Thyroid gland (tissue), 4 donors: ENCODE results near the gene HPCAL1. TPM values are rescaled to one million over a fixed set of nuclear protein-coding genes. Genes with fewer than 3 reads are reported as not detected.
A peak's percentile ranks its signal among the peaks of the same experiment; 100 is the strongest.

Experiments
- DNase-seq, 2 donors: peaks; one replicate each; pipeline ENCODE4 v3.0.0-alpha.2; 2019
- H3K27ac ChIP-seq, 3 donors: fragments of 200-600 bp; sonication (generic); 1 replicate in 2 of 3; 2 replicates in 1 of 3; pipeline ENCODE4 v1.5.1; 2016 to 2019; ENCODE audit warnings: mild to moderate bottlenecking in 1 of 3, moderate library complexity in 1 of 3
- H3K27me3 ChIP-seq: fragments of 200-600 bp; sonication (generic); one replicate; pipeline ENCODE4 v1.5.1; 2019
- H3K36me3 ChIP-seq, 2 donors: fragments of 200-600 bp; sonication (generic); one replicate each; pipeline ENCODE4 v1.5.1; 2016 to 2019
- H3K4me1 ChIP-seq, 2 donors: fragments of 200-600 bp; sonication (generic); one replicate each; pipeline ENCODE4 v1.5.1; 2017 to 2019
- H3K4me3 ChIP-seq, 3 donors: fragments of 200-600 bp; sonication (generic); replicated peaks in 1 of 3; 1 replicate in 2 of 3; 2 replicates in 1 of 3; pipeline ENCODE4 v1.5.1; 2016; ENCODE audit warnings: mild to moderate bottlenecking in 1 of 3
- H3K9me3 ChIP-seq: fragments of 200-600 bp; sonication (generic); one replicate; pipeline ENCODE4 v1.5.1; 2017
- POLR2A ChIP-seq, 2 donors: fragments of 450-650 bp; IDR thresholded peaks; one replicate each; pipeline ENCODE4 v1.6.1; 2017; ENCODE audit warnings: antibody characterized with exemption in 2 of 2, mild to moderate bottlenecking in 2 of 2, moderate library complexity in 1 of 2
- WGBS, 2 donors: methylation state at CpG; one replicate each; pipeline ENCODE4 v1.1.5; 2017; 5-methylcytosine and 5-hydroxymethylcytosine counted together
- intact Hi-C: fragments of 100-400 bp; cut with DNase I; formaldehyde crosslinking; loops from one replicate; pipeline ENCODE4 v1.15.1; 2023
- total RNA-seq, 4 donors: library from RNA; depleted of rRNA; stranded (reverse); fragments of >200 nt; gene quantifications; one replicate each; pipeline ENCODE4 v1.2.3, GENCODE V29; 2016
- TF ChIP-seq, protein P1 (sequence below), 6 experiments: fragments of 200-600 bp in 3 of 6; fragments of 450-650 bp in 3 of 6; sonication (generic) in 3 of 6; IDR thresholded peaks; one replicate each; pipeline ENCODE4 v1.5.1; 2016 to 2019; ENCODE audit warnings: antibody characterized with exemption in 6 of 6, mild to moderate bottlenecking in 2 of 6, inconsistent platforms in 1 of 6, moderate library complexity in 1 of 6

HPCAL1 gene
- total RNA-seq, 4 donors from 2014 or later = 39.9 to 84.2 (median 64.8) TPM

DNA sequence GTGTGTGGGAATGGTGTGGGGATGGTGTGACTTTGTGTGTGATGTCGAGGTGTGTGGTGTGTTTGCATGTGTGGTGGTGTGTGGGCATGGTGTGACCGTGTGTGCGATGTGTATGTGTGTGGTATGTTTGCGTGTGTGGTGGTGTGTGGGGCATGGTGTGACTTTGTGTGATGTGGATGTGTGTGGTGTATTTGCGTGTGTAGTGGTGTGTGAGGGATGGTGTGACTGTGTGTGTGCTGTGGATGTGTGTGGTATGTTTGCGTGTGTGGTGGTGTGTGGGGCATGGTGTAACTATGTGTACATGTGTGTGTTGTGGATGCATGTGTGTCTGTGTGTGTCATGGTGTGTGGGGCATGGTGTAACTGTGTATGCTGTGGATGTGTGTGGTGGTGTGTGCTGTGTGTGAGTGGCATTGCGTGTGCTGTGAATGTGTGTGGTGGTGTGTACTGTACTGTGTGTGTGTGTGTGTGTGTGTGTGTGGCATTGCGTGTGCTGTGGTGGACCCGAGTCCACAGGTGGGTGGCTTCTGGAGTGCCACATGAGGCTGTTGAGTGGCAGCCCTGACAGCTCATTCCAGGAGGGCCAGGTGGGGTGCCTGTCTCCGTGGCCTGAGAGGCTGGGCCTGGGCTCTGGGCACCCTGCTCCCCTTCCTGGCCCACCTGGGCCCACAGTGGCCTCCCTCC lies 130.7 kb downstream of the HPCAL1 start:
- intact Hi-C loops = loop anchor here (5.0 to 10.0 kb wide), 2 partner anchors 291 to 629 kb away; no protein-coding TSS in a partner anchor
- TF ChIP-seq, protein P1, sequence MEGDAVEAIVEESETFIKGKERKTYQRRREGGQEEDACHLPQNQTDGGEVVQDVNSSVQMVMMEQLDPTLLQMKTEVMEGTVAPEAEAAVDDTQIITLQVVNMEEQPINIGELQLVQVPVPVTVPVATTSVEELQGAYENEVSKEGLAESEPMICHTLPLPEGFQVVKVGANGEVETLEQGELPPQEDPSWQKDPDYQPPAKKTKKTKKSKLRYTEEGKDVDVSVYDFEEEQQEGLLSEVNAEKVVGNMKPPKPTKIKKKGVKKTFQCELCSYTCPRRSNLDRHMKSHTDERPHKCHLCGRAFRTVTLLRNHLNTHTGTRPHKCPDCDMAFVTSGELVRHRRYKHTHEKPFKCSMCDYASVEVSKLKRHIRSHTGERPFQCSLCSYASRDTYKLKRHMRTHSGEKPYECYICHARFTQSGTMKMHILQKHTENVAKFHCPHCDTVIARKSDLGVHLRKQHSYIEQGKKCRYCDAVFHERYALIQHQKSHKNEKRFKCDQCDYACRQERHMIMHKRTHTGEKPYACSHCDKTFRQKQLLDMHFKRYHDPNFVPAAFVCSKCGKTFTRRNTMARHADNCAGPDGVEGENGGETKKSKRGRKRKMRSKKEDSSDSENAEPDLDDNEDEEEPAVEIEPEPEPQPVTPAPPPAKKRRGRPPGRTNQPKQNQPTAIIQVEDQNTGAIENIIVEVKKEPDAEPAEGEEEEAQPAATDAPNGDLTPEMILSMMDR (IDR thresholded peaks at IDR 0.05) = no peak
- no peak for TF ChIP-seq POLR2A (IDR thresholded peaks at IDR 0.05)
- 82 to 87% methylated on average over 10 of the region's 10 CpGs for WGBS, 2 donors
- no peaks in the 10 kb centered on the region for H3K36me3 ChIP-seq
- no peaks in the 10 kb centered on the region for H3K27me3 ChIP-seq
- no peak overlapping the region for H3K4me3 ChIP-seq
- no peaks in the 10 kb centered on the region for H3K9me3 ChIP-seq
- no peak overlapping the region for H3K27ac ChIP-seq
- no peak for DNase-seq
- H3K4me1 ChIP-seq = peaks cover 5 to 10% of the 10 kb centered on the region in 2 donors

DNA sequence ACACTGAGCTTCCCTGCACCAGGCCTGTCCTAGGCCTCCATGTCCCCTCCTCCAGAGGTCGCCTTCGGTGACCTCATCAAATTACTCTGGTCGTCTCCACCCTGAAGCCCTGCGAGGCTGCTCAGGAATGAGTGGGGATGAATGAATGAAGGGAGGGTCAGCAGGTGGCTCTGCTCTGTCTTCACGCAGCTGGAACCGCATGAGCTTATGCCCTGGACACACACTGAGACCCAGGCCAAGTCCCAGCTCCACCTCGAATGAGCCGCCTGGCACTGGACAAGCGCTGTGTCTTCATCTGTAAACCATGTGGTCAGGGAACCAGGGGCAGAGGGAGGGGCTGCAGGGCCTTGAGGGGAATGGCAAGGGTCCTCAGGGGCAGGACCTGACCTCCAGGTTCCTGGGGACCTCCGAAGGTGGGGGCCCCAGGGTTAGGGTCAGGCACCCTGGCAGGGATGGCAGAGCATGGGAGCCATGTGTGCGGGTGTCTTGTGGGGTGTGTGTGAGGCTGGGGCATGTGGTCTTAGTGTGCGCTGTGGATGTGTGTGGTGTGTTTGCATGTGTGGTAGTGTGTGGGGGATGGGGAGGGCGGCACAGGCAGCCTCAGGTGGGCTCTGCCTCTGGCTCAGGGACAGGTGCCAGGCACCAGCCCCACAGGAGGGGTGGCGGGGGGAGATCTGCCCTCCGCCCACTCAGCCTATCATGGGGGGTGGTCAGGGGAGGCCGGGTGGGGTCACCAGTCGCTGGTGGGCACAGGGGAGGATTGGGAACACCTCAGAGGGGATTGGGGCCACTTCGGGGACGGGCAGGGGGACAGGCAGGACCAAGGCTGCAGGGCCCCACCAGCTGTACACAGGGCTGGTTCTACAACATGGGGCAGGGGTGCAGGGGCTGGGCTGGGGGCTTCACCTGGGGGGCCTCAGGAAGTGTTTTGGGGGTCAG lies 131.5 kb downstream of the HPCAL1 start:
- WGBS, 2 donors = 85 to 92% methylated on average over 12 to 17 of the region's 19 CpGs
- TF ChIP-seq, protein P1 (IDR thresholded peaks at IDR 0.05) = no peak
- no peak for TF ChIP-seq POLR2A (IDR thresholded peaks at IDR 0.05)
- DNase-seq = no peak
- Histone ChIP-seq H3K36me3 (no peaks in the 10 kb centered on the region), H3K4me1 (peaks cover 5 to 10% of the 10 kb centered on the region in 2 donors), H3K27ac (no peak overlapping the region), H3K9me3 (no peaks in the 10 kb centered on the region), H3K4me3 (no peak overlapping the region), H3K27me3 (no peaks in the 10 kb centered on the region)
- intact Hi-C loops = loop anchor here (2.0 to 10.0 kb wide), 3 partner anchors 292 to 629 kb away; no protein-coding TSS in a partner anchor

- Histone ChIP-seq H3K36me3 (peaks cover 6 to 7% of the 10 kb centered on the region in 2 donors), H3K4me3 (no peak overlapping the region), H3K9me3 (no peaks in the 10 kb centered on the region), H3K4me1 (peaks cover 5 to 10% of the 10 kb centered on the region in 2 donors), H3K27ac (no peak overlapping the region), H3K27me3 (no peaks in the 10 kb centered on the region)
- TF ChIP-seq, protein P1 (IDR thresholded peaks at IDR 0.05) = peak; percentile 88 to 98 (median 94)
- no peak for TF ChIP-seq POLR2A (IDR thresholded peaks at IDR 0.05)
- WGBS, 2 donors = 20 to 37% methylated on average over 9 to 22 of the region's 28 CpGs
- intact Hi-C loops = loop anchor here (2.0 to 10.0 kb wide), 4 partner anchors 293 to 630 kb away; no protein-coding TSS in a partner anchor
- peak; percentile 70 for DNase-seq
Observed at GRCh38 chr2:10434886-10435819, 132.4 kb downstream of the HPCAL1 start.

GRCh38 chr2:10435820-10436204 lies 133.1 kb downstream of the HPCAL1 start:
- 83 to 100% methylated on average over 1 to 8 of the region's 14 CpGs for WGBS, 2 donors
- H3K27me3 ChIP-seq = no peaks in the 10 kb centered on the region
- H3K27ac ChIP-seq = no peak overlapping the region
- peaks cover 13% of the 10 kb centered on the region in 2 donors for H3K36me3 ChIP-seq
- intact Hi-C loops = loop anchor here (2.0 to 10.0 kb wide), 3 partner anchors 311 to 631 kb away; no protein-coding TSS in a partner anchor
- H3K4me1 ChIP-seq = peaks cover 5 to 10% of the 10 kb centered on the region in 2 donors
- no peaks in the 10 kb centered on the region for H3K9me3 ChIP-seq
- no peak for DNase-seq
- no peak overlapping the region for H3K4me3 ChIP-seq
- no peak for TF ChIP-seq POLR2A (IDR thresholded peaks at IDR 0.05)
- TF ChIP-seq, protein P1 (IDR thresholded peaks at IDR 0.05) = no peak
